Measurements from ENCODE around the gene PADI2. TPM values are rescaled to one million over a fixed set of nuclear protein-coding genes. Genes with fewer than 3 reads are reported as not detected.
A peak's percentile ranks its signal among the peaks of the same experiment; 100 is the strongest.

The PADI2 gene
- total RNA-seq, 1 experiment from 2014 or later: 3.0 TPM

GRCh38 chr1:17137441-17137840 is 18.2 kb upstream of the PADI2 start:
- H3K36me3 Mint-ChIP-seq (ENCODE audit: insufficient read depth in 1 of 3, low read depth in 3 of 3): peaks cover 0 to 4% (median 2%) of the 10 kb centered on the region in 3 experiments; a peak in 2 of 7 replicates
- H3K27me3 ChIP-seq (ENCODE audit: insufficient read depth, low read length): no peaks in the 10 kb centered on the region
- 0 out of 2 replicates have a peak, but pooled peaks cover 4% of the 10 kb centered on the region for H3K4me1 ChIP-seq (ENCODE audit: insufficient read depth, low read length)
- DNase-seq: no peak
- peaks cover 7 to 15% of the 10 kb centered on the region in 2 experiments; a peak in 4 of 5 replicates for H3K9me3 Mint-ChIP-seq
- H3K27ac ChIP-seq (ENCODE audit: insufficient read length, low read depth, low read length): no peak overlapping the region
- peaks cover 6% of the 10 kb centered on the region for H3K27me3 Mint-ChIP-seq (ENCODE audit: low read depth)
- no peak overlapping the region for H4K5ac ChIP-seq (ENCODE audit: insufficient read length, low read depth, low read length)
- TF ChIP-seq, protein P1, sequence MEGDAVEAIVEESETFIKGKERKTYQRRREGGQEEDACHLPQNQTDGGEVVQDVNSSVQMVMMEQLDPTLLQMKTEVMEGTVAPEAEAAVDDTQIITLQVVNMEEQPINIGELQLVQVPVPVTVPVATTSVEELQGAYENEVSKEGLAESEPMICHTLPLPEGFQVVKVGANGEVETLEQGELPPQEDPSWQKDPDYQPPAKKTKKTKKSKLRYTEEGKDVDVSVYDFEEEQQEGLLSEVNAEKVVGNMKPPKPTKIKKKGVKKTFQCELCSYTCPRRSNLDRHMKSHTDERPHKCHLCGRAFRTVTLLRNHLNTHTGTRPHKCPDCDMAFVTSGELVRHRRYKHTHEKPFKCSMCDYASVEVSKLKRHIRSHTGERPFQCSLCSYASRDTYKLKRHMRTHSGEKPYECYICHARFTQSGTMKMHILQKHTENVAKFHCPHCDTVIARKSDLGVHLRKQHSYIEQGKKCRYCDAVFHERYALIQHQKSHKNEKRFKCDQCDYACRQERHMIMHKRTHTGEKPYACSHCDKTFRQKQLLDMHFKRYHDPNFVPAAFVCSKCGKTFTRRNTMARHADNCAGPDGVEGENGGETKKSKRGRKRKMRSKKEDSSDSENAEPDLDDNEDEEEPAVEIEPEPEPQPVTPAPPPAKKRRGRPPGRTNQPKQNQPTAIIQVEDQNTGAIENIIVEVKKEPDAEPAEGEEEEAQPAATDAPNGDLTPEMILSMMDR (conservative IDR thresholded peaks at IDR 0.05): no peak
- no peak overlapping the region for H2BK20ac ChIP-seq (ENCODE audit: low read depth, low read length, poor library complexity, severe bottlenecking)
- H3K9me3 ChIP-seq (ENCODE audit: control insufficient read depth, low read depth, low read length): no peaks in the 10 kb centered on the region
- no CpG with 5 or more reads among the region's 6 CpGs for WGBS (ENCODE audit: extremely low coverage, insufficient read length, low lambda C conversion rate)
- H4K91ac ChIP-seq (ENCODE audit: insufficient read length, low read depth, low read length): no peak overlapping the region
- no peak overlapping the region for H3K4me2 ChIP-seq (ENCODE audit: insufficient read depth, insufficient read length, low read length)
- 0 out of 7 replicates have a peak overlapping the region, but pooled peaks of 1 of the 3 experiments have one; percentile 56 for H3K27ac Mint-ChIP-seq
- H3K56ac ChIP-seq (ENCODE audit: insufficient read length, low read depth, low read length): no peak overlapping the region
- H3K4ac ChIP-seq (ENCODE audit: low read depth, low read length): no peak overlapping the region
- H3K9ac ChIP-seq (ENCODE audit: extremely low read depth, insufficient read length, low read length): no peak overlapping the region
- no peaks in the 10 kb centered on the region for H3K79me2 ChIP-seq (ENCODE audit: insufficient read depth, low read length)
- H3K18ac ChIP-seq (ENCODE audit: insufficient read length, low read depth, low read length): no peak overlapping the region
- no peak overlapping the region for H2BK12ac ChIP-seq (ENCODE audit: insufficient read length, low read depth, low read length)
- no peak overlapping the region for H3K4me3 Mint-ChIP-seq
- no peak overlapping the region for H3K23ac ChIP-seq (ENCODE audit: insufficient read length, low read depth, low read length)
- no peak overlapping the region for H2BK15ac ChIP-seq (ENCODE audit: low read depth, low read length)
- no peak overlapping the region for H3T11ph ChIP-seq (ENCODE audit: low read length)
- no peak overlapping the region for H3K14ac ChIP-seq (ENCODE audit: insufficient read depth, low read length)
- peaks cover 3% of the 10 kb centered on the region for H3K23me2 ChIP-seq (ENCODE audit: insufficient read length, low read depth, low read length, poor library complexity, severe bottlenecking)
- no peak overlapping the region for H4K8ac ChIP-seq (replicated peaks; ENCODE audit: insufficient read length, low read depth, low read length)
- no peaks in the 10 kb centered on the region for H4K20me1 ChIP-seq (ENCODE audit: control insufficient read depth, insufficient read depth, insufficient read length)
- H2AFZ ChIP-seq (ENCODE audit: low read length): no peak overlapping the region
- H2BK5ac ChIP-seq (ENCODE audit: insufficient read length, low read length): no peak overlapping the region
- H3K79me1 ChIP-seq (ENCODE audit: insufficient read depth, low read depth, low read length, poor library complexity, severe bottlenecking): no peaks in the 10 kb centered on the region
- peaks cover 8 to 13% of the 10 kb centered on the region in 2 experiments for H3K4me1 Mint-ChIP-seq
- H2BK120ac ChIP-seq (ENCODE audit: low read depth, low read length, poor library complexity, severe bottlenecking): no peak overlapping the region
- H2AK5ac ChIP-seq (ENCODE audit: insufficient read length, low read length): no peak overlapping the region
